Cardiac fibroblast (primary cell): ENCODE data around the gene BTD.

ENCODE experiments used
- DNase-seq, 2 donors: peaks; one replicate each; pipeline versions ENCODE4 v3.0.0 to v3.0.0-alpha.2; 2010; ENCODE audit warnings: low read depth in 2 of 2
- H3K4me3 ChIP-seq, 2 donors: replicated peaks in 1 of 2; 1 replicate in 1 of 2; 2 replicates in 1 of 2; pipeline ENCODE4 v1.5.1; 2011; ENCODE audit warnings: low read depth in 2 of 2, low read length in 2 of 2, mild to moderate bottlenecking in 2 of 2, moderate library complexity in 1 of 2
- TF ChIP-seq, protein P1 (sequence below): IDR thresholded peaks from one replicate; pipeline ENCODE4 v1.5.1; 2011; ENCODE audit warnings: low read depth, mild to moderate bottlenecking, low read length, inconsistent platforms

BTD gene

DNA sequence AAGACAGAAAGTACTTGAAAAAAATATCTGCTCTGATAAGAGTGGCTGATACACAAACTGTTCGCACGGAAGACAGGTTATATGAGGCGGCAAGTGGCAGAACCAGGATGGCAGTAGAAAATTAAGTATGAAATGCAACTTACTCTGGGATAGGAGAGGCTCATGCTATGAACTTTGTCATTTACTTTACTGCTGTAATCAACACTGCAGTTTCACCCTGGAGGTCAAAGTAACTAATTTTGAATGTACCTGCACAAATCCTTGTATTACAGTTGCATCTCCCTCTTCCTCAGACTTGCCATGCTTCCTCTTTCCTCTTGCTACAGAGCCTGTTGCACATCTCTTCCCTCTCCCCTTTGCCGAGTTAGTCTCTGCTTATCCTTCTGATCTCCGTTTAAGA, 39.0 kb upstream of the BTD start:
- DNase-seq = no peak
- TF ChIP-seq, protein P1, sequence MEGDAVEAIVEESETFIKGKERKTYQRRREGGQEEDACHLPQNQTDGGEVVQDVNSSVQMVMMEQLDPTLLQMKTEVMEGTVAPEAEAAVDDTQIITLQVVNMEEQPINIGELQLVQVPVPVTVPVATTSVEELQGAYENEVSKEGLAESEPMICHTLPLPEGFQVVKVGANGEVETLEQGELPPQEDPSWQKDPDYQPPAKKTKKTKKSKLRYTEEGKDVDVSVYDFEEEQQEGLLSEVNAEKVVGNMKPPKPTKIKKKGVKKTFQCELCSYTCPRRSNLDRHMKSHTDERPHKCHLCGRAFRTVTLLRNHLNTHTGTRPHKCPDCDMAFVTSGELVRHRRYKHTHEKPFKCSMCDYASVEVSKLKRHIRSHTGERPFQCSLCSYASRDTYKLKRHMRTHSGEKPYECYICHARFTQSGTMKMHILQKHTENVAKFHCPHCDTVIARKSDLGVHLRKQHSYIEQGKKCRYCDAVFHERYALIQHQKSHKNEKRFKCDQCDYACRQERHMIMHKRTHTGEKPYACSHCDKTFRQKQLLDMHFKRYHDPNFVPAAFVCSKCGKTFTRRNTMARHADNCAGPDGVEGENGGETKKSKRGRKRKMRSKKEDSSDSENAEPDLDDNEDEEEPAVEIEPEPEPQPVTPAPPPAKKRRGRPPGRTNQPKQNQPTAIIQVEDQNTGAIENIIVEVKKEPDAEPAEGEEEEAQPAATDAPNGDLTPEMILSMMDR = no peak
- H3K4me3 ChIP-seq = no peak overlapping the region

DNA sequence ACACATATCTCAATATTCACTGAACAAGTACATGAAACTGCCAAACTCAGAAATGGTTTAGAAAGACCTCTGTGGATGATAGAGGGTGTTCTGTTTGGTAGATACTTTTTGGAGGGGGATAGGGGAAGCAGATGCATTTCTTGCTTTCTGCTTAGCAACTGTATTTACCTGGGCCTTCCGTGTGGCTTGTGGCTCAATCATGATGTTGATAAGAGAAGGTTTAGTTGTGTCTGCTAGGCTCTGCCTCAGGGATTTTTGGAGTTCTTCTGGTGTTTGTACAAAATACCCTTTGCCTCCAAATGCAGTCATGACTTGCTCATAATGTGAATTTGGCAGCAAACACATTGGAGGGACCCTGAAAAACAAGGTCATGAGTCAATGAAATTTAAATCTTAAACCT, 38.4 kb upstream of the BTD start:
- no peak for DNase-seq
- H3K4me3 ChIP-seq = no peak overlapping the region
- TF ChIP-seq, protein P1 = no peak

DNA sequence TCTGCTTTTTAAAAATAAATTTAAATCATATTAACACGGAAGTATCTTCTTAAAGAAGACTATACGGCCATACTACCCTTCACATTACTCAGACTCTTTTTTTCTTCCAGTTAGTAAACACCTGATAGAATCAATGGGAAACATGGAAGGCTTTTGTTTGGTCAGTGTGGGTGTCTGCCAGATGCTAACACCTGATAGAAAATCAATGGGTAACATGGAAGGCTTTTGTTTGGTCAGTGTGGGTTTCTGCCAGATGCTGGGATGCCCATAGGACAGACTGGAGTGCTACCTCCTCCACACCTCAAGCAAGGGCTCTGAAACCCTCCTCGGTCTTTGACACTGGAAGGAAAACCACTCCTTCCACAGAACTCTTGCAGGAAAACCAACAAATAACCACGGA, 29.4 kb upstream of the BTD start:
- DNase-seq = no peak
- TF ChIP-seq, protein P1 = no peak
- H3K4me3 ChIP-seq = no peak overlapping the region

DNA sequence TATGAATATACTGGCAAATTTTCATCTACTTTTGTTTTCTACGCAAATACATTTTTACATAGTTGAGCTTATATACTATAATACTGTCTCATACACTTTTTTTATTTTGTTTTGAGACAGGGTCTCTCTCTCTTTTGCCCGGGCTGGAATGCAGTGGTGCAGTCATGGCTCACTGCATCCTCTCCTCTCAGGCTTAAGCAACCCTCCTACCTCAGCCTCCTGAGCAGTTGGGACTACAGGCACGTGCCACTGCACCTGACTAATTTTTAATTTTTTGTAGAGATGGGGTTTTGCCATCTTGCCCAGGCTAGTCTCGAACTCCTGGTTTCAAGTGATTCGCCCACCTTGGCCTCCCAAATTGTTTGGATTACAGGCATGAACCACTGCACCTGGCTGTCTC, 26.1 kb upstream of the BTD start:
- TF ChIP-seq, protein P1 = no peak
- no peak overlapping the region for H3K4me3 ChIP-seq
- DNase-seq = no peak

DNA sequence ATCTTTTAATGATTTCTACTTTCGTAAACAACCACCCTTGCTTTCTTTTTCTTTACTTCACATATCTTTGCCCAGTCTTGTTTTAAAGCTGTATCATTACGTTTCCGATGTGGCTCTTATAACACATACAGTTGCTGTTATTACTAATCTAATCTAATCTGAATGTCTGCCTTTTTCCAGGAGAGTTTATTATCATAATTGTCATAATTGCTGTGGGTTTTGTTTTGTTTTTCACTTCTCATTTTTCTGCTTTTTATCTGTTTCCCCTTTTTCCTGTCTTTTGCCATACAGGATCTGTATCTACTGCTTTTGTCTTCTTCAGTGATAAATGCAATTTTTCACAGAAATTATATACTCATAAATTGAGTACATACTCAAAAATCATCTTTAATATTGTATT, 25.1 kb upstream of the BTD start:
- H3K4me3 ChIP-seq = no peak overlapping the region
- DNase-seq = no peak
- TF ChIP-seq, protein P1 = no peak

DNA sequence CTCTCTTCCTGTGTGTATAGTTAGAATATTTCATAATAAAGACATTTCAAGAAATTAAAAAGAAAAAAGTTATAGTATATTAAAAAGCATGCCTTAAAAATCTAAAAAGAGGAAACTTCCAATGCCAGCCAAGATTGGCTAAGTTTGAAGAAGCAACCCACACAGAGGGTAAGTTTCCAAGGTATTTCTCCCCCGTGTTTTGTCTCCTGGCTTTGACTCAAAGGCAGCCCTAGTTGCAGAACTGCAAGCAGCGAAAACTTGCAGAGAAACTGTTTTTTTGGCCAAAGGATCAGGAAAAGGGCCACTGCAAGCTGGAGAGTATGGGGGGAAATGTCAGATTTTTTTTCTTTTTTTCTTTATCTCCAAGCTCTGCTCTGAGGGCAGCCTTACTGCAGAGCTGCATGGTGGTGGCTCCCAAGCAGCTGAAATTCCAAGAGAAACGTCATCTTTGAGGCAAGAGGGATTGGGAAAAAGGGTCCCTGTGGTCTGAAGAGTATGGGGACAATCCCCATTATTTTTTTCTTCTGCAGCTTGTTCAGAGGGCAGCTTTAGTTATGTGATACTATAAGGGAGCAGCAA, 23.2 kb upstream of the BTD start:
- H3K4me3 ChIP-seq = no peak overlapping the region
- peak in 1 of 2 donors; percentile 43 for DNase-seq
- TF ChIP-seq, protein P1 = no peak

DNA sequence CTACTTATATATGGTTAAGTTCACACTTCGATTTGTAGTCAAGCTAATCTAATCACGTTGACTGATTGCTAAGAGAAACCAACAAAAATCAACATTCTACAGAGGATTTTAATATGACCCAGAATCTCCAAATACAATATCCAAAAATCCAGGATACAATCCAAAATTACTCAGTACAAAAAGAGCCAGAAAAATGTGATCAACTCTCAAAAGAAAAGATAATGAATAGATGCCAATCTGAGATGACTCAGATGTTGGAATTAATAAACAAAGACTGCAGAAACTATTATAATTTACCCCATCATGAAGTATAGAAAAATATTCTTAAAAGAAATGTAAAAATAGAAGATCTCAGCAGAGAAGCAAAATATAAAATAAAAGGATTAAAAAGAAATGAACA, 22.5 kb upstream of the BTD start:
- TF ChIP-seq, protein P1 = no peak
- H3K4me3 ChIP-seq = no peak overlapping the region
- no peak for DNase-seq
